ENCODE results near the gene GABRR1. TPM values are rescaled to one million over a fixed set of nuclear protein-coding genes. Genes with fewer than 3 reads are reported as not detected.
"Not testable (repeated sequence)": the region's sequence is repeated elsewhere in the genome, so short reads cannot be mapped to it uniquely, and the experiment has no call there.

Gene GABRR1
- total RNA-seq, 1 experiment from 2014 or later = not detected

GRCh38 chr6:89132057-89132456, 85.1 kb downstream of the GABRR1 start (continued):
- no peak for TF ChIP-seq TCF7L2 (IDR thresholded peaks at IDR 0.05; ENCODE audit: borderline replicate concordance, extremely low read depth, insufficient read depth, insufficient read length)
- no peak for TF ChIP-seq CEBPB (IDR thresholded peaks at IDR 0.05; ENCODE audit: low read depth)
- TF ChIP-seq EGR1 (IDR thresholded peaks at IDR 0.05; ENCODE audit: low read depth) = no peak
- TF ChIP-seq ATF3 (IDR thresholded peaks at IDR 0.05) = no peak
- no peak for TF ChIP-seq SP1 (IDR thresholded peaks at IDR 0.05; ENCODE audit: low read depth)

- ChIA-PET RAD21 (ENCODE audit: low non-redundant PET in 1 of 2, low total read pairs in 2 of 2, uncharacterized antibody in 2 of 2, unreplicated experiment in 2 of 2) (no interaction called here), CTCF (no interaction called here), POLR2A (no interaction called here)
- DNase-seq (ENCODE audit: low read depth, low spot score) (no peak), ATAC-seq (no peak)
- TF ChIP-seq CBX3 (IDR thresholded peaks at IDR 0.05; ENCODE audit: low read depth) = no peak
- H3K79me2 ChIP-seq (ENCODE audit: insufficient read depth, low read length) = no peaks in the 10 kb centered on the region
- H3K36me3 ChIP-seq (ENCODE audit: control insufficient read depth in 1 of 2, insufficient read depth in 2 of 2, low read length in 2 of 2) = no peaks in the 10 kb centered on the region
- no peaks in the 10 kb centered on the region for H4K20me1 ChIP-seq (ENCODE audit: insufficient read depth)
- H3K9ac ChIP-seq (ENCODE audit: low read length) = no peak overlapping the region
- no peak overlapping the region for H3K4me3 ChIP-seq (replicated peaks in 1 of 2; ENCODE audit: low read depth in 1 of 2, low read length in 2 of 2)
- H3K9me3 ChIP-seq (ENCODE audit: control insufficient read depth in 1 of 2, insufficient read depth in 1 of 2, low read depth in 1 of 2, low read length in 2 of 2) = no peaks in the 10 kb centered on the region
- H3K4me2 ChIP-seq (ENCODE audit: low read length) = no peak overlapping the region
- H2AFZ ChIP-seq (ENCODE audit: low read depth, low read length, poor library complexity, severe bottlenecking) = no peak overlapping the region
- no peak overlapping the region for H3K27ac ChIP-seq (ENCODE audit: low read depth, low read length)
- no TSS peak for BruUV-seq (replicated peaks)
- intact Hi-C loops (cut with micrococcal nuclease) = no loop called here
- H3K4me1 ChIP-seq (ENCODE audit: control insufficient read depth in 1 of 2, insufficient read depth in 2 of 2, low read length in 2 of 2) = no peaks in the 10 kb centered on the region
- no peaks in the 10 kb centered on the region for H3K9me2 ChIP-seq (ENCODE audit: insufficient read depth)
- no peaks in the 10 kb centered on the region for H3K27me3 ChIP-seq (ENCODE audit: insufficient read depth, low read length)
Measured at GRCh38 chr6:89131599-89131998, 85.6 kb downstream of the GABRR1 start.

- H3K79me2 ChIP-seq (ENCODE audit: insufficient read depth, low read length) = not testable (repeated sequence)
Measured at GRCh38 chr6:89128256-89128671, 88.9 kb downstream of the GABRR1 start.

More at GRCh38 chr6:89128256-89128671, 88.9 kb downstream of the GABRR1 start:
- H3K4me1 ChIP-seq (ENCODE audit: control insufficient read depth in 1 of 2, insufficient read depth in 2 of 2, low read length in 2 of 2); H4K20me1 ChIP-seq (ENCODE audit: insufficient read depth); H3K9ac ChIP-seq (ENCODE audit: low read length); H3K4me2 ChIP-seq (ENCODE audit: low read length); DNase-seq (ENCODE audit: low read depth, low spot score); BruUV-seq (replicated peaks); CTCF ChIA-PET; H3K9me2 ChIP-seq (ENCODE audit: insufficient read depth); H3K27ac ChIP-seq (ENCODE audit: low read depth, low read length); RAD21 ChIA-PET (ENCODE audit: low non-redundant PET in 1 of 2, low total read pairs in 2 of 2, uncharacterized antibody in 2 of 2, unreplicated experiment in 2 of 2); H2AFZ ChIP-seq (ENCODE audit: low read depth, low read length, poor library complexity, severe bottlenecking); H3K27me3 ChIP-seq (ENCODE audit: insufficient read depth, low read length); POLR2A ChIA-PET; H3K36me3 ChIP-seq (ENCODE audit: control insufficient read depth in 1 of 2, insufficient read depth in 2 of 2, low read length in 2 of 2); ATAC-seq; H3K4me3 ChIP-seq (replicated peaks in 1 of 2; ENCODE audit: low read depth in 1 of 2, low read length in 2 of 2); H3K9me3 ChIP-seq (ENCODE audit: control insufficient read depth in 1 of 2, insufficient read depth in 1 of 2, low read depth in 1 of 2, low read length in 2 of 2): not testable (repeated sequence)
- intact Hi-C loops (cut with micrococcal nuclease) = loop anchor here (10.0 kb wide), 1 partner anchor 487 kb away; no protein-coding TSS in a partner anchor

Other genes starting within 250 kb of the GABRR1 start
- 66.8 TPM for gene PNRC1, start 136.6 kb downstream of the GABRR1 start, total RNA-seq (2021; ENCODE audit: unreplicated experiment)
- not detected for gene SRSF12, start 99.3 kb downstream of the GABRR1 start, total RNA-seq (2021; ENCODE audit: unreplicated experiment)
- 29.2 TPM for gene PM20D2, start 71.3 kb downstream of the GABRR1 start, total RNA-seq (2021; ENCODE audit: unreplicated experiment)
- 0.57 TPM for gene GABRR2, start 97.9 kb upstream of the GABRR1 start, total RNA-seq (2021; ENCODE audit: unreplicated experiment)
- 23.3 TPM for gene UBE2J1, start 135.4 kb upstream of the GABRR1 start, total RNA-seq (2021; ENCODE audit: unreplicated experiment)
- 15.9 TPM for gene RRAGD, start 194.9 kb upstream of the GABRR1 start, total RNA-seq (2021; ENCODE audit: unreplicated experiment)
- gene ANKRD6, start 215.8 kb upstream of the GABRR1 start, total RNA-seq (2021; ENCODE audit: unreplicated experiment) = 9.9 TPM

Measured in HCT116 (cell line).